ENCODE data around the gene SLITRK3. TPM values are rescaled to one million over a fixed set of nuclear protein-coding genes. Genes with fewer than 3 reads are reported as not detected.
A peak's percentile ranks its signal among the peaks of the same experiment; 100 is the strongest.
"Not testable (repeated sequence)": the region's sequence is repeated elsewhere in the genome, so short reads cannot be mapped to it uniquely, and the experiment has no call there.

SLITRK3 gene
- polyA plus RNA-seq, 6 donors from 2014 or later, result not detected

- no peak overlapping the region for H3K4me3 Mint-ChIP-seq
- H3K36me3 Mint-ChIP-seq, result no peaks in the 10 kb centered on the region
- H3K9me3 Mint-ChIP-seq, result peaks cover 0 to 9% (median 0%) of the 10 kb centered on the region in 7 donors
- no peak overlapping the region for H3K27ac Mint-ChIP-seq
- ATAC-seq (ENCODE audit: low read depth in 2 of 2), result no peak
- H3K27me3 Mint-ChIP-seq, result no peaks in the 10 kb centered on the region
- no peak for DNase-seq
- H3K4me1 Mint-ChIP-seq, result no peaks in the 10 kb centered on the region
Observed at GRCh38 chr3:165162883-165163282, 33.3 kb downstream of the SLITRK3 start.

GRCh38 chr3:165159760-165160421 is 36.3 kb downstream of the SLITRK3 start:
- no peaks in the 10 kb centered on the region for H3K36me3 Mint-ChIP-seq
- H3K9me3 Mint-ChIP-seq, result peaks cover 0 to 9% (median 0%) of the 10 kb centered on the region in 7 donors
- H3K27me3 Mint-ChIP-seq, result no peaks in the 10 kb centered on the region
- H3K4me1 Mint-ChIP-seq, result no peaks in the 10 kb centered on the region
- no peak overlapping the region for H3K27ac Mint-ChIP-seq
- H3K4me3 Mint-ChIP-seq, result no peak overlapping the region
- DNase-seq (no peak), ATAC-seq (ENCODE audit: low read depth in 2 of 2) (no peak)

- no peaks in the 10 kb centered on the region for H3K4me1 Mint-ChIP-seq
- no peak overlapping the region for H3K4me3 Mint-ChIP-seq
- peaks cover 0 to 9% (median 0%) of the 10 kb centered on the region in 7 donors for H3K9me3 Mint-ChIP-seq
- H3K27ac Mint-ChIP-seq, result no peak overlapping the region
- no peaks in the 10 kb centered on the region for H3K27me3 Mint-ChIP-seq
- DNase-seq, result no peak
- ATAC-seq (ENCODE audit: low read depth in 2 of 2), result no peak
- no peaks in the 10 kb centered on the region for H3K36me3 Mint-ChIP-seq
Observed at GRCh38 chr3:165158011-165158410, 38.2 kb downstream of the SLITRK3 start.

DNA sequence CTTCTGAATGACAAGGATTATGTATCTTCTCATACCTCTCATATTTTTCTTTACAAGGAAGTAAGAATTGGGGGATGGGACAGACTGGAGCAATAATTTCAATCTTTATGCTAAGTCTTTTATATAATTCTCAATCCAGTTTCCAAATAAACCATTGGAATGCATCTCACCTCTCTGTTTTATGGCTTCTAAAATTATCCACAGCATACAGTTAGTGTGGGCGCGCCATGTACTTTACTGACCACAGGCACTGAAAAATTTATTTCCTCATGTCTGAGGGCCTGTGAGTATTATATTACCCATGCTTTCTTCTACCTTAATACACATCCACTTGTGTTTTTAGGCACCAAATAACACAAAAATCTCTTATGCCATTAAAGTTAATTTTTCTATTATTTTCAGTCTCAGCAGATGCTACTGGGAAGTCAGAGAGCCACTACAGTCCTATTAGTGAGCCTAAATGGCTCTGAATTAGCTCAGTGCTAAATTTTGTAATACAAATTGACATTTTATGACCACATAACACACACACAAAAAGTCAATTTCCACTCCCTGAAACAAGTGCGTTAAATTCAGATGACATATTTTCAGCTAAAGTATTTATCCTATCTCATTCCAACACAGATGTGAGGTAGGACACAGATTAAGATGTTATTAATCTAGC is 39.3 kb downstream of the SLITRK3 start:
- H3K4me3 Mint-ChIP-seq, result no peak overlapping the region
- H3K36me3 Mint-ChIP-seq, result no peaks in the 10 kb centered on the region
- peaks cover 0 to 4% (median 0%) of the 10 kb centered on the region in 7 donors for H3K9me3 Mint-ChIP-seq
- no peaks in the 10 kb centered on the region for H3K27me3 Mint-ChIP-seq
- no peak overlapping the region for H3K27ac Mint-ChIP-seq
- no peak for ATAC-seq (ENCODE audit: low read depth in 2 of 2)
- no peak for DNase-seq
- H3K4me1 Mint-ChIP-seq, result no peaks in the 10 kb centered on the region

DNA sequence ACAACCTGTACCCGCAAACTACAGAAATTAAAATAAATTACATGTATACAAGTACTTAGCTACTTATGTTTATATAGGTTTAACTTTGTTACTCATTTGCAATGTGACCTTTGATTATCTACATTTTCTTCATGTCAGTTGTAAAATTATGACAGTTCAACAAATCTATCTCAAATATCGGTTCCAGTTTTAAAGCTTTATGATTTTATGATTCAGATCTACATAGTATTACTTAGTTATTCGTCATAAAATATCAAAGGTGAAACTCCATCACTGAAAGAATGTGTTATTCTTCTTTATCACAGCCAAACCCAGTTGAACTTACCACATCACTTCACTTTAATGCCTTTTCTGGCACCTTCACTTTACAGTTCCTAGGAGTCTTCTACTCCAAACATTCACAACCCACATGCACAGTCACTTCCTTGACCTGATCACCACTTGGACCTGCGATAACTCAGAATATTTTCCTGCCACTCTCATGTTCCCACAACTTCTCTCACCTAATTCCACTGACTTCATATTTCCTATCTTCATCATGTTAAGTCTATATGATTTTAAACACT is 47.2 kb downstream of the SLITRK3 start:
- DNase-seq, result no peak
- no peak for ATAC-seq (ENCODE audit: low read depth in 2 of 2)
- H3K4me1 Mint-ChIP-seq, result no peaks in the 10 kb centered on the region
- H3K27me3 Mint-ChIP-seq, result no peaks in the 10 kb centered on the region
- no peaks in the 10 kb centered on the region for H3K36me3 Mint-ChIP-seq
- no peak overlapping the region for H3K27ac Mint-ChIP-seq
- H3K4me3 Mint-ChIP-seq, result peak overlapping the region in 1 of 8 donors; percentile 22
- peaks cover 0 to 3% (median 0%) of the 10 kb centered on the region in 7 donors for H3K9me3 Mint-ChIP-seq

- Mint-ChIP-seq H3K9me3 (peaks cover 0 to 5% (median 0%) of the 10 kb centered on the region in 7 donors), H3K36me3 (no peaks in the 10 kb centered on the region), H3K4me1 (no peaks in the 10 kb centered on the region), H3K27me3 (no peaks in the 10 kb centered on the region), H3K27ac (no peak overlapping the region), H3K4me3 (no peak overlapping the region)
- ATAC-seq (ENCODE audit: low read depth in 2 of 2) (no peak), DNase-seq (no peak)
Observed at GRCh38 chr3:165144271-165144670, 51.9 kb downstream of the SLITRK3 start.

DNA sequence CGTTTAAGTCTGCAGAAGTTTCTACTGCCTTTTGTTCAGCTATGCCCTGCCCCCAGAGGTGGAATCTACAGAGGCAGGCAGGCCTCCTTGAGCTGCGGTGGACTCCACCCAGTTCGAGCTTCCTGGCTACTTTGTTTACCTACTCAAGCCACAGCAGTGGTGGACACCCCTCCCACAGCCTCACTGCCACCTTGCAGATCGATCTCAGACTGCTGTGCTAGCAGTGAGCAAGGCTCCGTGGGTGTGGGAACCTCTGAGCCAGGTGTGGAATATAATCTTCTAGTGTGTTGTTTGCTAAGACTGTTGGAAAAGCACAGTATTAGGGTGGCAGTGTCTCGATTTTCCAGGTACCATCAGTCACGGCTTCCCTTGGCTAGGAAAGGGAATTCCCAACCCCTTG is 56.3 kb downstream of the SLITRK3 start:
- not testable (repeated sequence) for H3K36me3 Mint-ChIP-seq; DNase-seq; H3K27ac Mint-ChIP-seq; H3K4me1 Mint-ChIP-seq; H3K9me3 Mint-ChIP-seq; ATAC-seq (ENCODE audit: low read depth in 2 of 2); H3K27me3 Mint-ChIP-seq; H3K4me3 Mint-ChIP-seq

Other genes with a start within 250 kb of the SLITRK3 start
- gene SI, start 117.9 kb downstream of the SLITRK3 start, polyA plus RNA-seq (ENCODE audit: low read depth in 6 of 6), result not detected

Data from naive B cell (primary cell).